Naive thymus-derived CD4-positive, alpha-beta T cell (primary cell): Measurements from ENCODE around the gene DBI. TPM values are rescaled to one million over a fixed set of nuclear protein-coding genes. Genes with fewer than 3 reads are reported as not detected.

ENCODE experiments used
- ATAC-seq: fragments of 150-1000 bp; cut with Tn5 transposase; 2 replicates; pipeline ENCODE4 v1.10.0; 2021; ENCODE audit warnings: mild to moderate bottlenecking, moderate library complexity
- CTCF ChIA-PET: fragments of 350-600 bp; sonication (Branson Sonifier 250); formaldehyde crosslinking; loops from one replicate; lab custom pipeline; 2021; ENCODE audit warnings: antibody characterized with exemption; lab: Charles Lee
- POLR2A ChIA-PET: fragments of 350-600 bp; sonication (Branson Sonifier 250); formaldehyde crosslinking; loops from one replicate; lab custom pipeline; 2021; ENCODE audit warnings: antibody characterized with exemption, inconsistent platforms; lab: Charles Lee
- DNase-seq, 9 donors: peaks; one replicate each; pipeline versions ENCODE4 v3.0.0 to v3.0.0-alpha.2; 2020 to 2022; ENCODE audit warnings: mixed read lengths in 1 of 9
- H3K27ac ChIP-seq: one replicate; pipeline ENCODE4 v1.7.0; 2013; ENCODE audit warnings: mild to moderate bottlenecking, low read depth, low read length, moderate library complexity
- H3K27me3 ChIP-seq, 2 donors: one replicate each; pipeline ENCODE4 v1.7.0; 2013; ENCODE audit warnings: low read length in 2 of 2, mild to moderate bottlenecking in 2 of 2, moderate library complexity in 2 of 2; ENCODE audit not compliant: control insufficient read depth in 2 of 2, insufficient read depth in 2 of 2
- H3K36me3 ChIP-seq, 3 experiments: 1 replicate in 2 of 3; 2 replicates in 1 of 3; pipeline ENCODE4 v1.7.0; 2013; ENCODE audit warnings: low read length in 3 of 3, mild to moderate bottlenecking in 3 of 3, moderate library complexity in 1 of 3; ENCODE audit not compliant: insufficient read depth in 3 of 3, control insufficient read depth in 2 of 3
- H3K4me1 ChIP-seq, 2 donors: one replicate each; pipeline ENCODE4 v1.7.0; 2013; ENCODE audit warnings: low read length in 2 of 2, mild to moderate bottlenecking in 2 of 2, moderate library complexity in 1 of 2; ENCODE audit not compliant: control insufficient read depth in 2 of 2, insufficient read depth in 2 of 2
- H3K4me3 ChIP-seq: 2 replicates; pipeline ENCODE4 v1.7.0; 2013; ENCODE audit warnings: mild to moderate bottlenecking, low read length
- H3K9me3 ChIP-seq, 3 experiments: 1 replicate in 2 of 3; 2 replicates in 1 of 3; pipeline ENCODE4 v1.7.0; 2013; ENCODE audit warnings: low read length in 3 of 3; ENCODE audit not compliant: control insufficient read depth in 2 of 3
- H3K27ac Mint-ChIP-seq, 9 donors: one replicate each; pipeline ENCODE4 v1.8.0; 2020 to 2022; ENCODE audit warnings: mixed read lengths in 9 of 9, mild to moderate bottlenecking in 8 of 9, moderate library complexity in 5 of 9, inconsistent platforms in 2 of 9
- H3K27me3 Mint-ChIP-seq, 5 donors: one replicate each; pipeline ENCODE4 v1.8.0; 2021 to 2022; ENCODE audit warnings: mixed read lengths in 5 of 5, mild to moderate bottlenecking in 1 of 5
- H3K36me3 Mint-ChIP-seq, 5 donors: one replicate each; pipeline ENCODE4 v1.8.0; 2020 to 2022; ENCODE audit warnings: mixed read lengths in 5 of 5, mild to moderate bottlenecking in 3 of 5, inconsistent platforms in 1 of 5
- H3K4me1 Mint-ChIP-seq, 7 donors: one replicate each; pipeline ENCODE4 v1.8.0; 2020 to 2022; ENCODE audit warnings: mixed read lengths in 7 of 7, mild to moderate bottlenecking in 3 of 7, inconsistent platforms in 1 of 7
- H3K4me3 Mint-ChIP-seq, 10 donors: one replicate each; pipeline ENCODE4 v1.8.0; 2020 to 2022; ENCODE audit warnings: mild to moderate bottlenecking in 10 of 10, mixed read lengths in 10 of 10, moderate library complexity in 6 of 10, inconsistent platforms in 2 of 10
- H3K9me3 Mint-ChIP-seq, 11 donors: one replicate each; pipeline ENCODE4 v1.8.0; 2020 to 2022; ENCODE audit warnings: mixed read lengths in 11 of 11, mild to moderate bottlenecking in 4 of 11, inconsistent platforms in 1 of 11, moderate library complexity in 1 of 11
- intact Hi-C, 2 donors: fragments of 100-400 bp; cut with micrococcal nuclease; formaldehyde crosslinking; loops; one replicate each; pipeline ENCODE4 v1.15.1; 2023
- polyA plus RNA-seq, 2 donors: library from polyadenylated mRNA; unstranded; fragments of 300-500 nt; fragmentation: Illumina TruSeq; gene quantifications; one replicate each; pipeline ENCODE4 v1.2.3, GENCODE V29; 2021
- total RNA-seq, 6 experiments: library from RNA in 5 of 6; stranded (reverse) in 5 of 6; gene quantifications; 1 replicate in 5 of 6; 2 replicates in 1 of 6; pipeline ENCODE4 v1.2.3 and lab custom pipeline; 2021 to 2026

The DBI gene
- total and polyA plus RNA-seq, 7 experiments from 2014 or later = 29.3 to 253 (median 42.9) TPM

GRCh38 chr2:119354860-119355259, 11.9 kb upstream of the DBI start:
- intact Hi-C loops = no loop called here
- no peak overlapping the region for H3K27ac ChIP-seq
- ChIA-PET CTCF (no interaction called here), POLR2A (interaction anchor here (0.6 kb wide), 1 partner anchor 928 kb away, joined by 4 read pairs; no protein-coding TSS in a partner anchor)
- no peak overlapping the region for H3K4me3 ChIP-seq
- H3K9me3 Mint-ChIP-seq = no peaks in the 10 kb centered on the region
- DNase-seq (no peak), ATAC-seq (no peak)
- H3K4me1 Mint-ChIP-seq = peaks cover 0 to 9% (median 6%) of the 10 kb centered on the region in 7 donors
- peaks cover 0 to 6% (median 0%) of the 10 kb centered on the region in 5 donors for H3K27me3 Mint-ChIP-seq
- H3K4me3 Mint-ChIP-seq = no peak overlapping the region
- H3K4me1 ChIP-seq = no peaks in the 10 kb centered on the region
- peaks cover 0 to 5% (median 0%) of the 10 kb centered on the region in 5 donors for H3K36me3 Mint-ChIP-seq
- H3K9me3 ChIP-seq = no peaks in the 10 kb centered on the region
- H3K27ac Mint-ChIP-seq = no peak overlapping the region
- H3K27me3 ChIP-seq = no peaks in the 10 kb centered on the region
- no peaks in the 10 kb centered on the region for H3K36me3 ChIP-seq

- Mint-ChIP-seq H3K4me1 (peaks cover 15 to 35% (median 27%) of the 10 kb centered on the region in 7 donors), H3K9me3 (no peaks in the 10 kb centered on the region), H3K27me3 (peaks cover 0 to 6% (median 0%) of the 10 kb centered on the region in 5 donors), H3K4me3 (no peak overlapping the region), H3K36me3 (peaks cover 0 to 11% (median 0%) of the 10 kb centered on the region in 5 donors), H3K27ac (no peak overlapping the region)
- intact Hi-C loops = loop anchor here in 1 of 2 donors (10.0 kb wide), 1 partner anchor 1135 kb away; no protein-coding TSS in a partner anchor
- ChIA-PET POLR2A (interaction anchor here (0.8 kb wide), 1 partner anchor 13 kb away, joined by 3 read pairs; no protein-coding TSS in a partner anchor), CTCF (no interaction called here)
- Histone ChIP-seq H3K27ac (no peak overlapping the region), H3K4me3 (no peak overlapping the region), H3K9me3 (no peaks in the 10 kb centered on the region), H3K27me3 (no peaks in the 10 kb centered on the region), H3K4me1 (no peaks in the 10 kb centered on the region), H3K36me3 (no peaks in the 10 kb centered on the region)
- DNase-seq = no peak
- no peak for ATAC-seq
These were observed 7.0 kb upstream of the DBI start for GRCh38 chr2:119359774-119360173.

- POLR2A ChIA-PET = interaction anchor here (0.7 kb wide), 1 partner anchor 22 kb away, joined by 3 read pairs; no protein-coding TSS in a partner anchor
- Mint-ChIP-seq H3K4me3 (no peak overlapping the region), H3K27ac (no peak overlapping the region), H3K36me3 (peaks cover 0 to 10% (median 0%) of the 10 kb centered on the region in 5 donors), H3K9me3 (no peaks in the 10 kb centered on the region), H3K27me3 (peaks cover 0 to 6% (median 0%) of the 10 kb centered on the region in 5 donors), H3K4me1 (peaks cover 20 to 41% (median 33%) of the 10 kb centered on the region in 7 donors)
- Histone ChIP-seq H3K9me3 (no peaks in the 10 kb centered on the region), H3K27ac (no peak overlapping the region), H3K36me3 (no peaks in the 10 kb centered on the region), H3K4me1 (peaks cover 3 to 5% of the 10 kb centered on the region in 2 donors), H3K4me3 (no peak overlapping the region), H3K27me3 (no peaks in the 10 kb centered on the region)
- ATAC-seq (no peak), DNase-seq (no peak)
- intact Hi-C loops = loop anchor here in 1 of 2 donors (10.0 kb wide), 1 partner anchor 1136 kb away; no protein-coding TSS in a partner anchor
- CTCF ChIA-PET = no interaction called here
These were observed 6.3 kb upstream of the DBI start for GRCh38 chr2:119360423-119360966.

DNA sequence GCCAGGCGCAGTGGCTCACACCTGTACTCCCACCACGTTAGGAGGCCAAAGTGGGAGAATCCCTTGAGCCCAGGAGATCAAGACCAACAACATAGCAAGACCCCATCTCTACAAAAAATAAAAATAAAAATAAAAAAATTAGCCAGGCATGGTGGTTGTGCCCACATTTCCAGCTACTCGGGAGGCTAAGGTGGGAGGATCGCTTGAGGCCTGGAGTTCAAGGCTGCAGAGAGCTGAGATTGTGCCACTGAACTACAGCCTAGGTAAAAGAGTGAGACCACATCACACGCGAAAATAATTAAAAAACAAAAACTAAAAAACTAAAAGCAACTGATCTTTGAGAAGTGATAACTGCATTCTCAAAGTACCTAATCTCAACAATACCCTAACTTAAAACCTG, 2.0 kb upstream of the DBI start:
- POLR2A ChIA-PET = interaction anchor here (1.0 to 1.1 kb wide), 2 partner anchors 25 to 28 kb away, joined by 3 read pairs; no protein-coding TSS in a partner anchor
- intact Hi-C loops = loop anchor here (5.0 to 10.0 kb wide), 5 partner anchors 393 to 1352 kb away; partner anchors contain the start of genes CCDC93 (in 1 of the 2), EPB41L5 (in 1 of the 2) and PTPN4 (in 1 of the 2)
- Histone ChIP-seq H3K9me3 (no peaks in the 10 kb centered on the region), H3K4me1 (peaks cover 10 to 19% of the 10 kb centered on the region in 2 donors), H3K27me3 (no peaks in the 10 kb centered on the region), H3K27ac (peak overlapping the region; percentile 86), H3K4me3 (no peak overlapping the region), H3K36me3 (peaks cover 0 to 16% (median 0%) of the 10 kb centered on the region in 3 experiments)
- Mint-ChIP-seq H3K36me3 (peaks cover 1 to 22% (median 6%) of the 10 kb centered on the region in 5 donors), H3K9me3 (no peaks in the 10 kb centered on the region), H3K4me3 (peak overlapping the region; percentile 18 to 99 (median 92)), H3K27me3 (no peaks in the 10 kb centered on the region), H3K27ac (peak overlapping the region in 7 of 9 donors; percentile 78 to 95 (median 92)), H3K4me1 (peaks cover 37 to 67% (median 52%) of the 10 kb centered on the region in 7 donors)
- ATAC-seq = no peak
- DNase-seq = no peak
- CTCF ChIA-PET = no interaction called here

GRCh38 chr2:119365436-119365835, 1.3 kb upstream of the DBI start:
- ChIA-PET POLR2A (interaction anchor here (1.0 to 1.4 kb wide), 3 partner anchors 26 to 394 kb away, joined by 3 to 4 read pairs (median 3); partner anchors contain the start of gene PTPN4), CTCF (no interaction called here)
- Mint-ChIP-seq H3K4me3 (peak overlapping the region; percentile 79 to 99 (median 94)), H3K4me1 (peaks cover 37 to 67% (median 52%) of the 10 kb centered on the region in 7 donors), H3K36me3 (peaks cover 5 to 27% (median 13%) of the 10 kb centered on the region in 5 donors), H3K9me3 (no peaks in the 10 kb centered on the region), H3K27me3 (no peaks in the 10 kb centered on the region), H3K27ac (peak overlapping the region; percentile 78 to 97 (median 92))
- no peak for DNase-seq
- peak overlapping the region; percentile 80 for H3K4me3 ChIP-seq
- H3K27me3 ChIP-seq = no peaks in the 10 kb centered on the region
- H3K4me1 ChIP-seq = peaks cover 10 to 19% of the 10 kb centered on the region in 2 donors
- peaks cover 0 to 21% (median under 1%) of the 10 kb centered on the region in 3 experiments for H3K36me3 ChIP-seq
- H3K27ac ChIP-seq = peak overlapping the region; percentile 86
- H3K9me3 ChIP-seq = no peaks in the 10 kb centered on the region
- intact Hi-C loops = loop anchor here (5.0 to 10.0 kb wide), 5 partner anchors 392 to 1353 kb away; partner anchors contain the start of genes CCDC93 (in 1 of the 2), EPB41L5 (in 1 of the 2) and PTPN4 (in 1 of the 2)
- ATAC-seq = no peak

- Mint-ChIP-seq H3K9me3 (no peaks in the 10 kb centered on the region), H3K4me3 (peak overlapping the region; percentile 79 to 99 (median 94)), H3K36me3 (peaks cover 5 to 31% (median 20%) of the 10 kb centered on the region in 5 donors), H3K4me1 (peaks cover 37 to 67% (median 52%) of the 10 kb centered on the region in 7 donors), H3K27me3 (no peaks in the 10 kb centered on the region), H3K27ac (peak overlapping the region; percentile 78 to 97 (median 92))
- Histone ChIP-seq H3K27me3 (no peaks in the 10 kb centered on the region), H3K9me3 (no peaks in the 10 kb centered on the region), H3K36me3 (peaks cover 2 to 29% (median 9%) of the 10 kb centered on the region in 3 experiments), H3K27ac (peak overlapping the region; percentile 86), H3K4me3 (peak overlapping the region; percentile 80), H3K4me1 (peaks cover 10 to 19% of the 10 kb centered on the region in 2 donors)
- no peak for ATAC-seq
- intact Hi-C loops = loop anchor here (1.0 to 10.0 kb wide), 21 partner anchors 27 to 1552 kb away; partner anchors contain the start of genes CCDC93 (in 2 of the 2), DDX18 (in 2 of the 2), PTPN4 (in 2 of the 2) and TMEM177 (in 2 of the 2)
- POLR2A ChIA-PET = interaction anchor here (1.0 to 1.4 kb wide), 5 partner anchors 15 to 1181 kb away, joined by 3 to 4 read pairs (median 4); partner anchors contain the start of gene PTPN4
- CTCF ChIA-PET = no interaction called here
- peak in 1 of 9 donors; percentile 16 for DNase-seq
These were observed 572 bp upstream of the DBI start for GRCh38 chr2:119366161-119366648.
